LNCAP (cell line): Measurements from ENCODE around the gene LRCOL1.

Experiments
- TF ChIP-seq, protein P1 (sequence below): fragments of 450-650 bp; IDR thresholded peaks from 2 replicates; pipeline ENCODE4 v1.5.1; 2017; ENCODE audit warnings: mild to moderate bottlenecking

The LRCOL1 gene

DNA sequence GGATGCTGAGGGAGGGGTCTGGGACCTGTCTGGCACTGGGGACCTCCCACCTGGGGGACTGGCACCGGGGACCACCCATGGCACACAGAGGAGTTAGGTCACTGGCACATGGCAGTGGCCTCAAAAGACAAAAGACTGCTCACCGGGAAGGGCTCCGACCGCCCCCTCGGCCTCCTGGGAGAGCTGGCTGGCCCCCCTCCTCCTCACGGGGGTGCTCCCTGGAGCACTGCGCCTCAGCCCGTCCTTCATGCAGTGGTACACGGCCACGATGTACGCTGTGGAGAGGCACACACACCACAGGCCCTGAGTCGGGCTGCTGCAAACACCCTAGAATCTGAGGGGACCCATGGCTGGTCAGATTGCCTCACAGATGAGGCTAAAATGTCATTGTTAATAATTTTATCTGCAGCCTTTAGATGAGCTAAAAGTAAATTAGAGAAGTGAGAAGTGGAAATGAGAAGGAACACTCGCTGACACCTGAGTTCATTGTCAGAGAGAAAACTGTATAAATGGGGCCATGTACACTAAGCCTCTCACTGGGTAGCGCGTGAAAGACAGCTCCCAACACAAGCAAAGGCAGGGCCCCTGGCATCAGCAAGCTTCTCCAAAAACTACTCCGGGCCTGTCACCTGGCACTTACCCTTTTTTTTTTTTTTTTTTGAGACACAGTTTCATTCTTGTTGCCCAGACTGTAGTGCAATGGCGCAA is 22.3 kb upstream of the LRCOL1 start:
- TF ChIP-seq, protein P1, sequence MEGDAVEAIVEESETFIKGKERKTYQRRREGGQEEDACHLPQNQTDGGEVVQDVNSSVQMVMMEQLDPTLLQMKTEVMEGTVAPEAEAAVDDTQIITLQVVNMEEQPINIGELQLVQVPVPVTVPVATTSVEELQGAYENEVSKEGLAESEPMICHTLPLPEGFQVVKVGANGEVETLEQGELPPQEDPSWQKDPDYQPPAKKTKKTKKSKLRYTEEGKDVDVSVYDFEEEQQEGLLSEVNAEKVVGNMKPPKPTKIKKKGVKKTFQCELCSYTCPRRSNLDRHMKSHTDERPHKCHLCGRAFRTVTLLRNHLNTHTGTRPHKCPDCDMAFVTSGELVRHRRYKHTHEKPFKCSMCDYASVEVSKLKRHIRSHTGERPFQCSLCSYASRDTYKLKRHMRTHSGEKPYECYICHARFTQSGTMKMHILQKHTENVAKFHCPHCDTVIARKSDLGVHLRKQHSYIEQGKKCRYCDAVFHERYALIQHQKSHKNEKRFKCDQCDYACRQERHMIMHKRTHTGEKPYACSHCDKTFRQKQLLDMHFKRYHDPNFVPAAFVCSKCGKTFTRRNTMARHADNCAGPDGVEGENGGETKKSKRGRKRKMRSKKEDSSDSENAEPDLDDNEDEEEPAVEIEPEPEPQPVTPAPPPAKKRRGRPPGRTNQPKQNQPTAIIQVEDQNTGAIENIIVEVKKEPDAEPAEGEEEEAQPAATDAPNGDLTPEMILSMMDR, result no peak

DNA sequence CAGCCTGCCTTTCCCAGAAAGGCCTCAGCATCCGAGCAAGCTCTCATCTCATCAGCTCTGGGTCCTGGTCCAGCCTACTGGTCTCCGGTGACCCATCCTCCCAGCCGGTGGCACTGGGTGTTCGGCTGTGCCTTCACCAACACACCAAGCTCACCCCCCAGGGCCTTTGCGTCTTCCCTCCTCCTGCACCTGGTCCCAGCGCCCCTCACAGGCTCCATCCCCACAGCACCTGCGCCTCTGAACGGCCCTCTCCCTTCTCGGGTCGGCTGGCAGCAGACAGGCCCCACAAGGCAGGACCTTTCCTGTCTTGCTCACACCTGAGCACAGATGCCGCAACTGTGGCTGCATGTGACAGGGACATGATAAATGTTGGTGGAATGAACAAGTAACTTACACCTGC is 21.3 kb upstream of the LRCOL1 start:
- TF ChIP-seq, protein P1, result no peak

DNA sequence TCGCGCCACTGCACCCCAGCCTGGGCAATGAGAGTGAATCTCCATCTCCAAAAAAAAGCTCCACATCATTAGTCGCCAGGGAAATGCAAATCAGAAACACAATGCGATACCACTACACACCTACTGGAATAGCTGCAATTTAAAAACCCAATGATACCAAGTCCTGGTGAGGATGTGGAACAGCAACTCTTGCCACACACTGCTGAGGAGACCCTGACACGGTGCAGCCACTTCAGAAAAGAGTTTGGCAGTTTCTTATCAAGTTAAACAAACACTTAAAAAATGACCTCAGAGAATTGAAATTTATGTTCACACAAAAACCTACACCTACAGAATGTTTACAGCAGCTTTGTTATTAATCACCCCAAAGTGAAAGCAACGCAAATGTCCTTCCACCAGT is 20.3 kb upstream of the LRCOL1 start:
- TF ChIP-seq, protein P1, result no peak

DNA sequence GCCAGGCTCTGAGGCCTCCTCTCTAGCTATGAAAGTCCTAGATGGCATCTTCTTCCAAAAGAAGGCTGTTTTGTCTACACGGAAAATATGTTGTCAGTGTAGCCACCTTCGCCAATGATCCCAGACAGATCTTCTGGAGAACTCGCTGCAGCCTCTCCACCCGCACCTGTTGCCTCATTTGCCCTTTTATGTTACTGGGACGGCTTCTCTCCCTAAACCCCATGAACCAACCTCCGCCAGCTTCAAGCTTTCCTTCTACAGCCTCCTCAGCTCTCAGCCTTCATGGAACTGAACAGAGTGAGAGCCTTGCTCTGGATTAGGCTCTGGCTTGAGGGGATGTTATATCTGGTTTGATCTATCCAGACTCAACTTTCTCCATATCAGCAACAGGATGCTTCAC is 18.9 kb upstream of the LRCOL1 start:
- TF ChIP-seq, protein P1, result no peak

DNA sequence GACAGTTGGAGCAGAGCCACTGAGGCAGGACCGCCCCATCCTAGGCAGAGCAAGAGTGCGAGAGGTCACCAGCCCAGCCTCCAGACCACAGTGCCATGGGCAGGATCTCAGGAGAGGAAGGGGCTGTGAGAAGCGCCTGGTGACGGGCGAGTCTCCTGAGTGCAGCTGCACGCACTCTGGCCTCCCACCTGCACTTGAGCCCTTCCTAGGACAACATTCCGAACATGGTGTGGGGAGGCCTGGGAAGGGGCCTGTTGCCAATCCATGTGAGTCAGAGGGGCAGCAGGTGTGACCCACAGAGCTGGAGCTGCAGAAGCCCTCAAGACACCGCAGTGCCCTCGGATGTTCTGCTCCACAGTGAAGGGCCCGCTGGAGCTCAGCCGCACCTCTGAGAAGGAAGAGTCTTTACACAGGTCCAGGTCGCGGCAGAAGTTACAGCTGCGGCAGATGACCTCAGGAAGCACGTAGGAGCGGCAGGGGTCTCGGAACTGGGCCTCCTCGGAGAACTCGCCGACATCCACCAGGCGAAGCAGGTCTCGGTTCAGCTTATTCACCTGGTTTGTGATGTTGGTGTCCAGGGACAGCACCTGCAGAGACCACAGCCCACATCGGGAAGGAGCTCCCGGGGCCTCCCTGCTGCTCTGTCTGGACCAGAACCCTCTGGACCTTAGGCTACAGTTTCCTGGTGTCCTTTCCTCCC is 15.5 kb upstream of the LRCOL1 start:
- TF ChIP-seq, protein P1, result no peak

DNA sequence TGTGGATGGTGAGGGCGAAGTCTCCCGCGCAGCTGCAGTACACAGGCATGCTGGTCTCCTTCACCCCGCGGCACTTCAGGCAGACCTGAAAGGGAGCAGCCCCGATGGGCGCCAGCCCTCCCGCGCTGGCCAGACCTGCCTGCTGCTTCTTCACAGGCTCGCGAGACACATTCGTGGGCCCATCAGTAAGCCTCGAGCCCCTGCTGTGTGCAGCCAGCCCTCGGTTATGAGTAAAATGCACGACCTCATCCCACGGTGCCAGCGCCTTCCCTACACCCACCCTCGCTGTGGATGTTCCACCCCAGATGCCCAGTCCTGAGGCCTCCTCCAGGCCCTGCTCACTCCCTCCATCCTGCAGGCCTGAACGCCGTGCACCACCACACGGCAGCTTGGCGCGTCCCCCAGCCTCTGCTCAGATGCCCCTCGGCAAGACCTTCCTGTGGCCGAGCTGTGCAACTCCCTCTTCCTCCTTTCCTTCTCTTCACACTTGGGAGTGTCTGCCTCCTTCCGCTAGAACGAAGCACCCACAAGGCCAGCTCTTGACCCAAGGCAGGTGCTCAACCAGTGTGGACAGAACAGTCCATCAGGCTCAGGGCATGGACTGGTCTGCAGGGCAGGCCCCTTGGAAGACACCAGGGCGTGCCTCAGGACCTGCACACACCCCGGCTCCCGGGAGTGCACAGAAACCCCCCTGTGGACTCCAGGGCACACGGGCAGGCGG is 14.7 kb upstream of the LRCOL1 start:
- TF ChIP-seq, protein P1, result no peak

DNA sequence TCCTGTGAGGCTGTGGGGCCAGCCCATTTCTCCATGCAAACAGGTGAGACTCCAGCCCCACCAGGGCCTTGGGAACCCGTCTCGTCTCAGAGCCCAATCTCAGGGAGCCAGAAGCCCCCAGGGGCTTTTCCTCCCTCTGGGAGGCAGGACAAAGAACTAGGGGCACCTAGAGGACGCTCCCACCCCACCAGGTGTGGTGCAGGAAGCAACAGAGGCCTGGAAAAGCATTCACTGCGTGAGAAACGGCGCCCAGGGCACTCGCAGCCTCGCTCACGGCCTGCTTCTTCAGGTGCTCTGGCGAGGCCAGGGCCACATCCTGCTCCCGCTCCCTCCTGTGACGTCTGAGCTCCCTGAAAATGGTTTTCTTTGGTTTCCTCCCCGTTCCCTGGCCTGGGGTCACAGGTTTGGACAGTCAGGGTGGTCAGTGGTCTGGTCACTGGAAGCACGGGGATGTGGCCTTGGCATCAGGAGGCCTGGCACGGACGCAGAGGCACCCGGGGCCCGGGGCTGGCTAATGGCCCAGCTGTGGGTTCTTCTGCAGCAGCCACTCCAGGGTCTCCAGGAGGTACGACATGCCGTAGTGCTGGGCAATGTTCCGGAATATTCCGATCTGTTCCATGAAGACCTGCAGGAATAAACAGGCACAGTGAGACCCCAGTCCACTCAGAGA is 13.9 kb upstream of the LRCOL1 start:
- TF ChIP-seq, protein P1, result no peak
